Bronchus fibroblast of lung (primary cell): ENCODE data around the gene APEX1. TPM values are rescaled to one million over a fixed set of nuclear protein-coding genes. Genes with fewer than 3 reads are reported as not detected.

Source experiments
- total RNA-seq: library from RNA; depleted of rRNA; stranded (reverse); fragments of >200 nt; gene quantifications from 2 replicates; pipeline ENCODE4 v1.2.3, GENCODE V29; 2015

Gene APEX1
- total RNA-seq: 278 and 299 TPM in 2 replicates

DNA sequence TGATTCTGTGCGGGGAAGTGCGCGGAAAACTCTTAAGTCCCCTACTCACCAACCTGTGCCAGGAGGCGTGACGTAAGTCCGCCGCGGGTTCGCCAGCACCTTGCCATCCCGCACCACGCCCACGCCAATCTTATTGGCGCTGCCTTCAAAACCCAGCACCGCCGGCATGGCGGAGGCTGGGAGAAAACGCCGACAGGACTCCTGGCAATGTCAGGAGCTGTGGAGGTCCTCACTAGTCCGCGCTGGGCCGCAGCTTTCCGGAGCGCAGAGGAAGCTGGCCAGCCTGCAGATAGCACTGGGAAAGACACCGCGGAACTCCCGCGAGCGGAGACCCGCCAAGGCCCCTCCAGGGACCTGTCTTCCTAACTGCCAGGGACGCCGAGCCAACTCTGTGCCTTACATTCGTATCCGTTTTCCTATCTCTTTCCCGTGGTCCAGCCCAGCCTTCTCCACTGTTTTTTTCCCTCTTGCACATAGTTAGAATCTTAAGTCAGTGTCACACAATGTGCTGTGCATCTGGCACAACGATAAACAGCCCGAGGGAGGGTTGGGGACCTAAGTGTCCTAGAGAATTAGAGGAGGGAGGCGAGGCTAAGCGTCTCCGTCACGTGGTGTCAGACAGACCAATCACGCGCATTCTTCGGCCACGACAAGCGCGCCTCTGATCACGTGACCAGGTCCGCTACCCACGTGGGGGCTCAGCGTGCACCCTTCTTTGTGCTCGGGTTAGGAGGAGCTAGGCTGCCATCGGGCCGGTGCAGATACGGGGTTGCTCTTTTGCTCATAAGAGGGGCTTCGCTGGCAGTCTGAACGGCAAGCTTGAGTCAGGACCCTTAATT, at the start of gene APEX1, which contains the start of gene OSGEP:
TSS of gene APEX1 (plus strand) at position 711 of the 839 bp plus-strand sequence. CDS start 420 bp downstream, outside the sequence.
TSS of gene OSGEP (minus strand) at position 297 of the 839 bp plus-strand sequence. CDS start at position 168, 129 bp downstream.

DNA sequence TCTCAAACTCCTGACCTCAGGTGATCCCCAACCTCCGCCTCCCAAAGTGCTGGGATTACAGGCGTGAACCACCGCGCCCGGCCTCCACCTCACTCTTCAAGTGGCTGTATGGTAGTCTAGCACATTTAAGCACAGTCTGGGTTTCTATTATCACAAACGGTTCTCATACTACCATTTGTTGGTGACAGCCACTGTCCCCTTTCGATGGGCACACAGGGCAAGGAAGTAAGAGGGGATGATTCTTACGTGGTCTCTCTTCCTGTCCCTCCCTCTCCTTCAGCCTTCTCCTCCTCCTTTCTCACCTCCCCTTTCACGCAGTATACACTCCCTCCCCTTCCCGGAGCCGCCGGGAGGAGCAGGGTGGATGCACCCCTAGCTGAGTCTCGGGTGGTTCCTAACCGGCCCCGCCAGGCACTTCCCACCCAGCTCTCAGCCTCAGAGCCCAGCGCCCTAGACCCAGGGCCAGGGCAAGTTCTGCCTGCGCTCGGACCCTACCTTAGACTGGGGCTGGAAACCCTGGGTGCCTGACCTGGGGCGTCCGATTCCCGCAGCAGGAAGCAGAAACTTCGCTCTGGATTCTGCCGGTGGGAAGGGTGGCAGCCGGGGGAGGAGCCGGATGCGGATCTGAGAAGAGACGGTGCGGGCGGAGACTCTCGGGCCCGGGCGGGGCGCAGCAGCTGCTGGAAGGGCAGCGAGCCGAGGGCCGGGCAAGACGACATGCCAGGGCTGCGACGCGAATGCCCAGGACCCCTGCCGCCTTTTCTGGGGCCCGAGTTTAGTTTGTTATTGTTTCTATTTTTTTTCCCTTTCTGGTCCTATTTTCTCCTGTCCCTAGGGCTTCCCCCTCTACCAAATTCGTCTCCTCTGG, 41.9 kb upstream of the APEX1 start, which contains the start of gene TEP1:
TSS of gene TEP1 (minus strand) at position 626 of the 868 bp plus-strand sequence. CDS start 5,062 bp downstream, outside the sequence.

DNA sequence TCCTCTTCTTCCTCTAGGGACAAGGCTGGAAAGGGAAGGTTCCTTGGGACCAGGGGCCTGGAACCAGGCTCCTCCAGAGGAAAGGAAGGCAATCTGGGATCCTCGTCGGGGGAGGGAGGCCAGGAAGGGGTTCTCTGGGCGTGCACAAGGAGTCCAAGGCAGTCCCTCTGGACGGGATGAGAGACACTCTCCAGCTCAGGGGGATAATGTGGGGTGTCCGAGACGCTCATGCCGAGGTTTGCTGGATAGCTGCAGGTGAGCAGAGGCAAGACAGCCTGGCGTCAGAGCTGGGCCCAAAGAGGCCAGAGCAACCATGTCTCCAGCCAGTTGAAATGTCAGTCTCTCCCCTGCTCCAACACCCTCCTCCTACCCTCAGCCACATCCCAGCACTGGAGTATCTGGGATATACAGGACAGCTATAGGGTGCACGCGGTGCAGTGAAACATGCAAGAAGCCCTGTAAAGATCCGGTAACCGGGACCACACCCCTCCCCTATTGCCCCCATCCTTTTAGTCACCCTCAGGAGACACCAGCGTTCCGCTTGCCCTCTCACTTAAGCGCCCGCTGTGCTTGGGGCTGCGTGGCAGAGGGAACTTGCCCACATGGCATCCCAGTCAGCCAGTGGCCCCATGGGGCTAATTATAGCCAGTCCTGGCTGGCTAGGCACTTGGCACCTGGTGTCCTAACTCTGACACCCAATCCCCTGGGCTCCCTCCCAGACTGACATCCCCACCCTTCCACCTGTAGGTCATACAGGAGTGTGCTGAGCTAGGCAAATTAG, 19.3 kb upstream of the APEX1 start, which contains the start of gene KLHL33:
TSS of gene KLHL33 (minus strand) at position 585 of the 781 bp plus-strand sequence. CDS start at position 230, 355 bp downstream.

DNA sequence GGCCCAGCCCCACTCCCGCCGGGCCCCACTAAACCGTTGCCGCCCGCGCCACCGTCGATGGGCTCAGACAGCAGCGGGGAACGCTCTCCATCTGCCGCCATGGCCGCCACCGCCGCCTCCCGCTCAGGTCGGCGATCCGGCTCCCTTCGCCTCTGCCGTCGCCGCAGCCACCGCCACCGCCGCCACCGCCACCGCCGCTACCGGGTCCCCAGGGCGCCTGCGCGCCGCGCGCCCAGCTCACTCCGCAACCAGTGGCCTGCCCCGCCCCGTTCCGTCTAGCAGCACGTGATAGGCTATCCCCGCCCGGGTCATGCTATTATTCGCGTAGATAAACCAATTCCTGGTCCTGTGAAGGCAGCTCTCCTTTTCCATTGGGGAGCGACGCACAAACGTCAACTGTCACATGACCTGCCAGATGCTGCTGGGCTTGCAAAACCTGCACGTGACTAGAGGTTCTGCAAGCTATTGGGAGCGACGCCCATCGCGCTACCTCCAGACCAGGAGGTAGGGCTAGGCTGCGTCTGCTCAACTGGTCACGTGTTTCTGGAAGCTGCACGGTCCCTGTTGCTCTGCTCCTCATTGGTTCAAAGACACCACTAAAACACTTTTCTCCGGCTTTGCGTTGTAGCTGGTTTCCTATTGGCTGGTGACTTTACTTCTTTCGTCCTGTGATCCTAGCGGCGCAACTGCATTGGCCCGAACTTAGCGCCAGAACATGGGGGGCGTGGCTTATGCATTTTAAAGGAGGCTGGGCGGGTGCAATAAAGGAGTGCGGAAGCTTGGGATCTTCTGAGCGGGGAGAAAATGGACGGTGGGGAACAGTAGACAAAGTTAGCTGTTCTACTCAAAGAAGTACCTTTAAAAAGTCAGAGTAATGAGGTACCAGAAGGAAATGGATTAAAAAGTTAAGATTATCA, 6.5 kb downstream of the APEX1 start, which contains the start of gene PIP4P1:
TSS of gene PIP4P1 (minus strand) at position 210 of the 917 bp plus-strand sequence. CDS start at position 101, 109 bp downstream.

DNA sequence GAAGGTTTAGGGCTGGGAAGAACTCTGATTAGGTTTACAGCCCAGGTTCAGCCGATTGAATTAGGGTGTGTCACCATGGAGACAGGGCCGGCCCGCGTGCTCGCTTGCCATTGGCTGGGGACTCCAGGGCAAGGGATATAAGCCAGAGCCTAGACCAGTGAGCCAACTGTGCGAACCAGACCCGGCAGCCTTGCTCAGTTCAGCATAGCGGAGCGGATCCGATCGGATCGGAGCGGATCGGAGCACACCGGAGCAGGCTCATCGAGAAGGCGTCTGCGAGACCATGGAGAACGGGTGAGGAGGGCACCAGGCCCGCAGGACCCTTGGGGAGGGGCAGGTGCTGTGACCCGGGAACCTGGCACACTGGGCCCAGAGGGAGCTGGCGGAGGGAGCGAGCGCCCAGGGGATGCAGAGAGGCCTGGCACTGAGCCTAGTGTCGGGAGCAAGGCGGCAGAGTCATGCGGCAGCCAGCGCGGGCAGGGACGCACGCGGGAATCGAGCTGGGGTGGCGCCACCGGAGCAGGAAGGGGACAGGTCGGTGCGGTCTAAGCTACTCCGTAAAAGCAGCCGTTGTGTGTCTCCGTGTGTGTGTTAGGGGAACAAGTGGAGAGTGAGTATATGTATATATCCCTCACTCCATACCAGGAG, 14.3 kb downstream of the APEX1 start, which contains the start of gene PNP:
TSS of gene PNP (plus strand) at position 165 of the 648 bp plus-strand sequence. CDS start at position 284, 119 bp downstream.

Other genes starting within 250 kb of the APEX1 start
- not detected in 2 replicates for gene OR11H6, start 231.5 kb upstream of the APEX1 start, total RNA-seq
- not detected in 2 replicates for gene OR11H7, start 226.2 kb upstream of the APEX1 start, total RNA-seq
- not detected in 2 replicates for gene OR11H4, start 215.9 kb upstream of the APEX1 start, total RNA-seq
- 8.6 and 10.9 TPM in 2 replicates for gene TTC5, start 149.3 kb upstream of the APEX1 start, total RNA-seq
- gene CCNB1IP1, start 121.9 kb upstream of the APEX1 start, total RNA-seq: 51.6 and 53.7 TPM in 2 replicates
- 18.0 and 18.8 TPM in 2 replicates for gene PARP2, start 111.6 kb upstream of the APEX1 start, total RNA-seq
- gene TEP1, start 41.7 kb upstream of the APEX1 start, total RNA-seq: 7.0 and 9.4 TPM in 2 replicates
- gene KLHL33, start 19.1 kb upstream of the APEX1 start, total RNA-seq: 0.30 and 0.50 TPM in 2 replicates
- 62.5 and 70.6 TPM in 2 replicates for gene OSGEP, start 414 bp upstream of the APEX1 start, total RNA-seq
- gene PIP4P1, start 6.2 kb downstream of the APEX1 start, total RNA-seq: 19.2 and 19.8 TPM in 2 replicates
- 51.7 and 54.6 TPM in 2 replicates for gene PNP, start 14.2 kb downstream of the APEX1 start, total RNA-seq
- not detected in 2 replicates for gene RNASE10, start 50.3 kb downstream of the APEX1 start, total RNA-seq
- not detected in 2 replicates for gene RNASE9, start 105.8 kb downstream of the APEX1 start, total RNA-seq
- not detected in 2 replicates for gene RNASE11, start 132.8 kb downstream of the APEX1 start, total RNA-seq
- not detected in 2 replicates for gene RNASE12, start 136.2 kb downstream of the APEX1 start, total RNA-seq
- gene OR6S1, start 186.5 kb downstream of the APEX1 start, total RNA-seq: not detected in 2 replicates
- 12.1 and 12.9 TPM in 2 replicates for gene RNASE4, start 229.3 kb downstream of the APEX1 start, total RNA-seq
- gene ANG, start 233.5 kb downstream of the APEX1 start, total RNA-seq: 6.7 and 7.9 TPM in 2 replicates